ENCODE measurements around the gene KDM8.

KDM8 gene

GRCh38 chr16:27203507-27204311 lies at the start of gene KDM8:
Gene KDM8 (plus strand): TSS chr16:27203526. CDS start chr16:27210124, 6,598 bp downstream.
- no peak for FAIRE-seq

GRCh38 chr16:27154705-27155521 lies 48.4 kb upstream of the KDM8 start:
- no peak for FAIRE-seq

GRCh38 chr16:27156579-27156978 lies 46.7 kb upstream of the KDM8 start:
- FAIRE-seq = no peak

- FAIRE-seq = no peak
Observed at GRCh38 chr16:27161398-27161797, 41.9 kb upstream of the KDM8 start.

- FAIRE-seq = no peak
Observed at GRCh38 chr16:27164352-27164751, 39.0 kb upstream of the KDM8 start.

GRCh38 chr16:27165576-27165975 lies 37.8 kb upstream of the KDM8 start:
- FAIRE-seq = no peak

- FAIRE-seq = no peak
Observed at GRCh38 chr16:27168790-27169189, 34.5 kb upstream of the KDM8 start.

- FAIRE-seq = no peak
Observed at GRCh38 chr16:27169511-27170071, 33.7 kb upstream of the KDM8 start.

- no peak for FAIRE-seq
Observed at GRCh38 chr16:27171584-27171983, 31.7 kb upstream of the KDM8 start.

- no peak for FAIRE-seq
Observed at GRCh38 chr16:27174007-27174406, 29.3 kb upstream of the KDM8 start.

GRCh38 chr16:27174798-27175197 lies 28.5 kb upstream of the KDM8 start:
- no peak for FAIRE-seq

GRCh38 chr16:27175888-27176287 lies 27.4 kb upstream of the KDM8 start:
- FAIRE-seq = no peak

- no peak for FAIRE-seq
Observed at GRCh38 chr16:27177031-27177774, 26.1 kb upstream of the KDM8 start.

- FAIRE-seq = no peak
Observed at GRCh38 chr16:27179500-27180072, 23.7 kb upstream of the KDM8 start.

GRCh38 chr16:27181019-27181790 lies 22.1 kb upstream of the KDM8 start:
- FAIRE-seq = no peak

GRCh38 chr16:27182906-27183405 lies 20.4 kb upstream of the KDM8 start:
- FAIRE-seq = no peak

- no peak for FAIRE-seq
Observed at GRCh38 chr16:27185776-27186130, 17.6 kb upstream of the KDM8 start.

- no peak for FAIRE-seq
Observed at GRCh38 chr16:27188633-27189032, 14.7 kb upstream of the KDM8 start.

GRCh38 chr16:27189335-27189972 lies 13.9 kb upstream of the KDM8 start:
- FAIRE-seq = no peak

- no peak for FAIRE-seq
Observed at GRCh38 chr16:27190316-27190871, 12.9 kb upstream of the KDM8 start.
